Measurements from ENCODE around the gene GLO1.
A peak's percentile ranks its signal among the peaks of the same experiment; 100 is the strongest.

GLO1 gene

GRCh38 chr6:38702558-38703397 lies at the start of gene GLO1:
Gene GLO1 (minus strand): TSS chr6:38703145. CDS start chr6:38703054, 91 bp downstream.
- peak within 1 kb of the TSS; percentile 84 for H3K4me3 ChIP-seq (ENCODE audit: low read depth, low read length)
- no peak for TF ChIP-seq CTCF (IDR thresholded peaks at IDR 0.05; ENCODE audit: low read depth, low read length)
- peak; percentile 99 for DNase-seq (ENCODE audit: low read depth, low spot score)
- in situ Hi-C loops (cut with HindIII; ENCODE audit: low sequenced_read_pairs) = no loop called here

DNA sequence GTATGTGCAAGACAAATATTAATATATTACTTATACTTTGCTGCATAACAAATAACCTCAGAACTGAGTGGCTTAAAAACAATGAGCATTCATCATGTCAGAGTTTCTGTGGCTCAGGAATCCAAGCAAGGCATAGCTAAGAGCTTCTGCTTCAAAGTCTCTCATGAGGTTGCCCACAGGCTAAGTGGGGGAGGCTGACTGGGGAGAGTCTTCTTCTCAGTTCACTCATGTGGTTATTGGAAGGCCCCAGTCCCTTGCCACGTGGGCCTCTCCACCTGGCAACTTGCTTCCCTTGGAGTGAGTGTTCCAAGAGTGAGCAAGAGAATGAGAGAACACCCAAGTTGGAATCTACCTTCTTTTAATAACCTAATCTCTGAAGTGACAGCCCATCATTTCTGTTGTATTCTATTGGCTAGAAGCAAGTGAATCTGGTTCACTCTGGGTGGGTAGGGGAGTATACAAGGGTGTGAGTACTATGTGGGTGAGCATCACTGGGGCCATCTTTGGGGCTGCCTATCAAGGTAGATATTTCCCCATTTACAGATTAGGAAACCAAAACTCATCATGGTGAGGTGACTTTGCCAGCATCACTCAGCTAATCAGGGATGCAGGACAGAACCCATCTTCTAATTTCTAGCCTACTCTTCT lies 48.1 kb upstream of the GLO1 start:
- H3K4me3 ChIP-seq (ENCODE audit: low read depth, low read length) = no peak overlapping the region
- no peak for TF ChIP-seq CTCF (IDR thresholded peaks at IDR 0.05; ENCODE audit: low read depth, low read length)
- DNase-seq (ENCODE audit: low read depth, low spot score) = no peak
- in situ Hi-C loops (cut with HindIII; ENCODE audit: low sequenced_read_pairs) = no loop called here

- no peak for TF ChIP-seq CTCF (IDR thresholded peaks at IDR 0.05; ENCODE audit: low read depth, low read length)
- H3K4me3 ChIP-seq (ENCODE audit: low read depth, low read length) = no peak overlapping the region
- no peak for DNase-seq (ENCODE audit: low read depth, low spot score)
- in situ Hi-C loops (cut with HindIII; ENCODE audit: low sequenced_read_pairs) = no loop called here
These were observed 46.5 kb upstream of the GLO1 start for GRCh38 chr6:38749473-38749872.

DNA sequence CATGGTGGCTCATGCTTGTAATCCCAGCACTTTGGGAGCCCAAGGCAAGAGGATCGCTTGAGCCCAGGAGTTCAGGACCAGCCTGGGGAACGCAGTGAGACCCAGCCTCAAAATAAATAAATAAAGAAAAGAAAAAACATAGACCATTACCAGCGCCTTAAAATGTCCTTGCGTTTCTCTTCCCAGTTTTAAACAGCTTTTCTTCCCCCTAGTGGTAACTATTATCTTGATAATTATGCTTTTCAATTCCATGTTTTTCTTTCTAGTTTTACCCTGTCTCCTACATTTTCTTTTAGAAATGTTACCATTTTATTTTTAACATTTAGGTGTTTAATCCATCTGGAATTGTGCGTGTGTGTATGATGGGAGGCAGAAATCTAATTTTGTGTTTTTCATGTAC lies 36.6 kb upstream of the GLO1 start:
- no peak overlapping the region for H3K4me3 ChIP-seq (ENCODE audit: low read depth, low read length)
- no peak for DNase-seq (ENCODE audit: low read depth, low spot score)
- in situ Hi-C loops (cut with HindIII; ENCODE audit: low sequenced_read_pairs) = no loop called here
- TF ChIP-seq CTCF (IDR thresholded peaks at IDR 0.05; ENCODE audit: low read depth, low read length) = peak; percentile 29

DNA sequence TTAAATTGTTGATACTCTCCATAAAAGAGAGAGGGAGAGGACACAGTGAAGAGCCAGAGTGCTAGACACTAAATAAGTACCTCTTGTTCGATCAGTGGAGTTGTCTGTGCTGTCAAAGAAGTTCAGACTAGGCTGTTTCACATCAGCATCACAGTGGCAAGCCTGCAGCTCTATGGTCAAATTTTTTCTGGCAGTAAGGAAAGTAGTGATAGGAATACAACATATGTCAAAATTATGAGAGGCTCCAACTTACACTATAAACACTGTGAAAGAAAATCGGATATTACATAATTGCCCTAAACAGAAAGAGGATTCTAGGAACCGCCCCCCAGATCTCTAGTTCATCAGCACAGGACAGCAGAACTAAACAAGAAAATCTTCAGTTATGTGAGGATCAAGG lies 35.3 kb upstream of the GLO1 start:
- no peak overlapping the region for H3K4me3 ChIP-seq (ENCODE audit: low read depth, low read length)
- no peak for TF ChIP-seq CTCF (IDR thresholded peaks at IDR 0.05; ENCODE audit: low read depth, low read length)
- no peak for DNase-seq (ENCODE audit: low read depth, low spot score)
- in situ Hi-C loops (cut with HindIII; ENCODE audit: low sequenced_read_pairs) = no loop called here

- TF ChIP-seq CTCF (IDR thresholded peaks at IDR 0.05; ENCODE audit: low read depth, low read length) = no peak
- no peak for DNase-seq (ENCODE audit: low read depth, low spot score)
- in situ Hi-C loops (cut with HindIII; ENCODE audit: low sequenced_read_pairs) = no loop called here
- no peak overlapping the region for H3K4me3 ChIP-seq (ENCODE audit: low read depth, low read length)
These were observed 34.0 kb upstream of the GLO1 start for GRCh38 chr6:38736951-38737350.
